Mucosa of rectum (tissue), 2 donors: ENCODE measurements around the gene AMIGO1.

Source experiments
- H3K27ac ChIP-seq, 2 donors: one replicate each; pipeline ENCODE4 v1.7.0; 2013; ENCODE audit warnings: inconsistent platforms in 2 of 2, low read depth in 2 of 2, low read length in 2 of 2
- H3K27me3 ChIP-seq, 2 donors: one replicate each; pipeline ENCODE4 v1.7.0; 2013; ENCODE audit warnings: low read length in 2 of 2; ENCODE audit not compliant: control insufficient read depth in 2 of 2, insufficient read depth in 2 of 2
- H3K36me3 ChIP-seq, 2 donors: one replicate each; pipeline ENCODE4 v1.7.0; 2013; ENCODE audit warnings: low read length in 2 of 2; ENCODE audit not compliant: control insufficient read depth in 2 of 2, insufficient read depth in 2 of 2
- H3K4me1 ChIP-seq, 2 donors: one replicate each; pipeline ENCODE4 v1.7.0; 2013; ENCODE audit warnings: low read length in 2 of 2, mild to moderate bottlenecking in 1 of 2; ENCODE audit not compliant: control insufficient read depth in 2 of 2, insufficient read depth in 2 of 2
- H3K4me3 ChIP-seq, 2 donors: one replicate each; pipeline ENCODE4 v1.7.0; 2013; ENCODE audit warnings: low read length in 2 of 2
- H3K9ac ChIP-seq, 2 donors: one replicate each; pipeline ENCODE4 v1.7.0; 2013; ENCODE audit warnings: low read length in 2 of 2, low read depth in 1 of 2, mild to moderate bottlenecking in 1 of 2
- H3K9me3 ChIP-seq, 2 donors: one replicate each; pipeline ENCODE4 v1.7.0; 2013; ENCODE audit warnings: low read length in 2 of 2; ENCODE audit not compliant: control insufficient read depth in 2 of 2
- donor health status: healthy.
- donor health status: Normal muscosa, but diverticular disease.

Gene AMIGO1

DNA sequence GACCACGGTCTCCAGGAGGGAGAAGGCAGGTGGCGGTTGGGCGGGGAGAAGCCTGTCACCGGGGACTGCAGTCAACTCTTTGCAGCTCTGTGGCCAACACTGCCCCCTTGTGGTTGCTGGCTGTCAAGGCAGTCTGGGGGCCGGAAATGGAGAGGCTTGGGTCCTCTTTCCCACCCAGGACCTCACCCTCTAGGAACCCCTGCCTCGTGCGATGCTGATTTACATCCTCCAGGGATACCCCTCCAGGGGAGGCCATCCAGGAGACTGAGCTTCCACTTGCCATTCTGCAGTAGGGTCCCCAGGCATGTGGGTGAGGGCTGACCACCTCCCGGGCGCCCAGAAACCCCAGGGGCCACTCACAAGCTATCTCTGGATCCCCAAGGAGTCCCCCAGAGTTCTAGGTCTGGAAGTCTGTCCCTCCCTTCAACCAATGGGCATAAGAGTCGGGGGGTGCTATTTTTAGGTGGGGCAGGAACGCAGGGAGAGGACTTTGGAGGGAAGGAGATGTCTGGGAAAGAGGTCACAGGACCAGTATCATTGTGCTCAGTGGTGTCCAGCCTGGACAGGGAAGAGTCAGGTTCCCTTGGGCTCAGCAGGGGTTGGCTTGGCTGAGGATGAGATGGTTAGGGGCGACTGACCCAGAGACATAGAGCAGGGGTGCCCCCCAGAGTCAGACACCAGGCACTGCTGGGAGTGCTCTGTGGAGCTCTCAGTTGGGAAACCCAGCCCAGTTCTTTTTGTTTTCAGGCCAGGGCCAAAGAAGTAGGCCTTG is 23.0 kb upstream of the AMIGO1 start:
- H3K4me3 ChIP-seq: peak overlapping the region; percentile 45 to 62
- H3K9ac ChIP-seq: peak overlapping the region; percentile 20 to 42
- H3K27me3 ChIP-seq: no peaks in the 10 kb centered on the region
- H3K4me1 ChIP-seq: peaks cover 8 to 17% of the 10 kb centered on the region in 2 donors
- H3K27ac ChIP-seq: no peak overlapping the region
- H3K36me3 ChIP-seq: no peaks in the 10 kb centered on the region
- H3K9me3 ChIP-seq: no peaks in the 10 kb centered on the region

DNA sequence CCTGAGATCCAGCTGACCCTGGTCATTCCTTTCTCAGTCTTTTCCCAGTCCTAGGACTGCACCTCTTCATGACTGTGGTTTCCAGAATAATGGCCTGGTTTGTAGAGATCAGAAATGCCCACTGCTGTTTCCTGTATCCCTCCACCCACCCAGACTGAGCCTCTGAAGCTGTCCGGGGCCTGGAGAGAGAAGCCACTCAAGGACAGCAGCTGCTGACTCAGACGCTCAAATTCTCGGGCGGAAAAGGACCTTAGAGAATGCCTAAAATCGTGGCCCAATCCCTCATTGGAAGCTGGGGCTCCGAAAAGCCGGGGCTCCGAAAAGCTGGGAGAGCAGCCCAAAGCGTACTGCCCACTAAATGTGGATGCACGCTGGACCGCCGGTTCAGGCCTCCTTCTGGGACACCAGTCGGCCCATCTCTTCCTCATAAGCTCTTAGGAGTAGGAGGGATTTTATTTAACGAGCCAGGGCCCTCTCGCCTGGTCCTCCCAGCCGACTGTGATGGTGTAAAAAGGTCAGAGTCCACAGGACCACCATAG is 22.4 kb upstream of the AMIGO1 start:
- no peaks in the 10 kb centered on the region for H3K27me3 ChIP-seq
- no peak overlapping the region for H3K4me3 ChIP-seq
- H3K4me1 ChIP-seq: peaks cover 8 to 17% of the 10 kb centered on the region in 2 donors
- no peaks in the 10 kb centered on the region for H3K36me3 ChIP-seq
- H3K27ac ChIP-seq: no peak overlapping the region
- H3K9ac ChIP-seq: peak overlapping the region in 1 of 2 donors; percentile 4
- H3K9me3 ChIP-seq: no peaks in the 10 kb centered on the region

DNA sequence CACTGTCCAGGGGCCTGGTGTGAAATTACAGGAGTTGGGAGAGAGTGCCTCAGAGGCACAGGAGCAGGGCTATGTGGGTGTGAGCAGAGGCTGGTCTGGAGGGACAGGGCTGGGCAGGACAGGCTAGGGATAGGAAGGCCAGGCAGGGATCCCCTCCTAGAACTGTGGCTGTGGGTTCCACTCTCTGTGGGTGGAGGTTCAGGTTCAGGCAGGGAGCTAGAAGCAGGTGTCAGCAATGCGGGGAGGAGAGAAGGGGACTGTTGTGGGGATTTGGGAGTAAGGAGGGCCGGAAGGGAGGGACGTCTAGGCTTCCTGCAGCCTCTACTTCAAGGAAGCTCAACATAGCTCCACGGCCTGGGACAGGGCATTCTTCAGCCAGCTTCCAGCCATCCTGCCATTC is 21.9 kb upstream of the AMIGO1 start:
- Histone ChIP-seq H3K9me3 (no peaks in the 10 kb centered on the region), H3K36me3 (no peaks in the 10 kb centered on the region), H3K9ac (peak overlapping the region in 1 of 2 donors; percentile 4), H3K4me1 (peaks cover 8 to 17% of the 10 kb centered on the region in 2 donors), H3K27ac (no peak overlapping the region), H3K4me3 (no peak overlapping the region), H3K27me3 (no peaks in the 10 kb centered on the region)

DNA sequence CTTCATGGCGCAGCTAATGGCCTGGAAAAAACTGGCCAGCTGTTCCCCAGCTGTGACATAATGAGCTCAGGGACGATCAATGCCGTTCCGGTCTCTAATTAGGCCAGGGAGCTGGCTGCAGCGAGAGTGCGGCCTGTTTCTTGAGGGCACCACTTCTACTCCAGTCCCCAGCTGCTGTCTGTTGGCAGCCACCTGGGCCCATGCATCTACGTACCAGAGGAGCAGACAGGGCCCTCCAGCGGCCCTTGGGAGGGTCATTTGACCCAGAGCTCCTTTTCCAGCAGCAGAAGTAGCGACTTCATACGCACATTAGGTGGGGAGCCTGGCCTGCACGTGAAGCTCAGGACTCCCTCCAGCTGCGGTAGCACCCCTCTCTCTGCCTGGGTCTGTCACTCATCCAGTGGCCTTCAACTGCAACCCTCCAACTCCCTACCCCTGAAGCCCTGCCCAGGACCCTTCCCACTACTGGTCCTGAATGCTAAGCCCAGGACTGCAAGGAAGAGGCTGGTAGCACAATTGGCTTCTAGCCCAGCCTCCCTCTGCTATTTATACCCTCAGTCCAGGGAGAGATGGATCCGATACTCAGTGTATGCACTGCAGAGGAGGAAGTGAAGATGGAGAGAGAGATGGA is 21.0 kb upstream of the AMIGO1 start:
- Histone ChIP-seq H3K36me3 (no peaks in the 10 kb centered on the region), H3K27ac (peak overlapping the region in 1 of 2 donors; percentile 43), H3K27me3 (no peaks in the 10 kb centered on the region), H3K9me3 (no peaks in the 10 kb centered on the region), H3K4me1 (peaks cover 8 to 17% of the 10 kb centered on the region in 2 donors), H3K4me3 (no peak overlapping the region), H3K9ac (no peak overlapping the region)

DNA sequence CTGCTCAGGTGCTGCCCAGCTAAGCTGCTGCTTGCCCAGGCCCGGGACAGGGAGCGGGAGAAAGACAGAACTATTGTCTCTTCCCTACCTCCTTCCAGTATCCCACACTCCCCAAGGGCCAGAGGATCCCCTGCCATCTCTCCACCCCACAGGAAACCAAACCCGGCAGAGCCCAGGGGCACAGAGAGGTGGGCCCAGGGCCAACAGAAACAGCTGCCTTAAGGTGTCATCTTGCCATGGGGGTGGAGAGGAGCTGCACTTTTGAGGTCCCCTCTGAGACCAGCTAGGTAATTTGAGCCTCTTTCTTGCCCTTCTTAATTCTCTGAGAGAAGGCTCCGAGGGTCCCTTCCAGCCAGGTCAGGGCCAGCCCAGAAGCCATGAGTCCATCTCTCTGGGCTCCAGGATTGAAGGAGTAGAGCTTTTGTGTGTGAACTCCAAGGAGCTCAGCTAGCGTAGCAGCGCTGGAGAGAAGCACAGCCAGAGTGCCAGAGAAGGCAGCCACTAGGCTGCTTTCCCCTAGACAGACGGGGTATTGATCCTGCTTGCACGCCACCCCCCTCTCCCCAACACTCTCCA is 20.4 kb upstream of the AMIGO1 start:
- H3K27me3 ChIP-seq: no peaks in the 10 kb centered on the region
- H3K4me3 ChIP-seq: no peak overlapping the region
- H3K27ac ChIP-seq: peak overlapping the region; percentile 13 to 43
- no peaks in the 10 kb centered on the region for H3K9me3 ChIP-seq
- H3K4me1 ChIP-seq: peaks cover 8 to 17% of the 10 kb centered on the region in 2 donors
- H3K36me3 ChIP-seq: no peaks in the 10 kb centered on the region
- no peak overlapping the region for H3K9ac ChIP-seq

DNA sequence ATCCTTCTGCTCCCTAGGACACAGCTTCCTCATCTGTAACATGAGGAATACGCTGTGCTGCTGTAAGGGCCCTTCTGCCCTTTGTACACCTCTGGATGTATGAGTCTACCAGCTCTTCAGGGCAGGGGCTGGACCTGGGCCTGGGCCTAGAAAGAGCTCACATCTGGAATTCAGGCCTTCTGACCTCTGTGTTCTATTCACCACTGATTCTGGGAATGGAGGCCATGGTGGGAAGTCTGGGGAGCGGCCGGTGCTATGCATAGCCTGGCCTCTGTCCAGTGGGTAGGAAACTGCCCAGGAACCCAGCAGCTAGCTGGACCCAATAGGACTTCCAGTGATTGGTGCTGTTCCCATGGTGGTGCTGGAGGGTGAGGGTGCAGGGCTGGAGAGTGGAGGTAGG is 19.2 kb upstream of the AMIGO1 start:
- no peaks in the 10 kb centered on the region for H3K36me3 ChIP-seq
- no peak overlapping the region for H3K4me3 ChIP-seq
- no peaks in the 10 kb centered on the region for H3K9me3 ChIP-seq
- no peaks in the 10 kb centered on the region for H3K27me3 ChIP-seq
- peaks cover 8 to 17% of the 10 kb centered on the region in 2 donors for H3K4me1 ChIP-seq
- no peak overlapping the region for H3K9ac ChIP-seq
- H3K27ac ChIP-seq: no peak overlapping the region

DNA sequence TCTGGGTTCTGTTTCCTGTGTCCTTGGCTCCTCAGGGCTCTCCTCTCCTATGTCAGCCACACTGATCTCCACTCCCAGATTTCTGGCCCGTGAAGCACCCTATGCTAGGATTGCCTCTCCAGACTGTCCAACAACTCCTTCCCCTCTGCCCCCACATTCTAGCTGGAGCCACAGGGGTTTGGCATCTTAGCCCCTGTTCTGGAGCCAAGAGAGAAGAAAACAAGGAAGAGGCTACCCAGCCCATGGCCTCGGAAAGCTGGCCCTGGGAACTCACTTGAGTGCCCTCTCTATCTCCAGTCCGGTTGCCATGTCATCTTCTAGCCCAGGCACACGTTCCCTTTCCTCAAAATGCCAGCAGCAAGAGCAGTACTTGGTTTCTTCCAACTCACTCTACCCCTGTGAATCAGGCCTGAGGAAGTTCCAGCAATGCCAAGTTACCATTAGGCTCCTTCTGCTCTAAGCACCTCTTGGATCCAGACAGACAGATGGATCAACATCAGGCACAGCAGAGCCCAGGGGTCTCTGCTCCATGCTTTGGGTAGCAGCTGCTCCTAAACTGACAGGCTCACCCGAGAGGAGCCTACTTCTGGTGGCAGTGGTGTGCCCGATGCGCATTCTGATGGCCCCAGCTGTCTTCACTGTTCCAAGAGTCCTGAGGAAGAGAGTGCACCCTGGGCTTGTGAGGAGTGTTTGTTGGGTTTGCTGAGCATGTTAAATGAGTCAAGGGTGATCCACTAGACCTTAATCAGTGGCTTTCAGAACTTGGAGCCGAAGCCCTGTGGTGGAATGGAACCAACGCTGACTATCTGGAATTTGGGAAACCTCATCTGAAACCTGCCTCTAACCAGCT is 18.5 kb upstream of the AMIGO1 start:
- Histone ChIP-seq H3K4me3 (no peak overlapping the region), H3K36me3 (no peaks in the 10 kb centered on the region), H3K27ac (no peak overlapping the region), H3K9me3 (no peaks in the 10 kb centered on the region), H3K9ac (no peak overlapping the region), H3K4me1 (peaks cover 8 to 17% of the 10 kb centered on the region in 2 donors), H3K27me3 (no peaks in the 10 kb centered on the region)

DNA sequence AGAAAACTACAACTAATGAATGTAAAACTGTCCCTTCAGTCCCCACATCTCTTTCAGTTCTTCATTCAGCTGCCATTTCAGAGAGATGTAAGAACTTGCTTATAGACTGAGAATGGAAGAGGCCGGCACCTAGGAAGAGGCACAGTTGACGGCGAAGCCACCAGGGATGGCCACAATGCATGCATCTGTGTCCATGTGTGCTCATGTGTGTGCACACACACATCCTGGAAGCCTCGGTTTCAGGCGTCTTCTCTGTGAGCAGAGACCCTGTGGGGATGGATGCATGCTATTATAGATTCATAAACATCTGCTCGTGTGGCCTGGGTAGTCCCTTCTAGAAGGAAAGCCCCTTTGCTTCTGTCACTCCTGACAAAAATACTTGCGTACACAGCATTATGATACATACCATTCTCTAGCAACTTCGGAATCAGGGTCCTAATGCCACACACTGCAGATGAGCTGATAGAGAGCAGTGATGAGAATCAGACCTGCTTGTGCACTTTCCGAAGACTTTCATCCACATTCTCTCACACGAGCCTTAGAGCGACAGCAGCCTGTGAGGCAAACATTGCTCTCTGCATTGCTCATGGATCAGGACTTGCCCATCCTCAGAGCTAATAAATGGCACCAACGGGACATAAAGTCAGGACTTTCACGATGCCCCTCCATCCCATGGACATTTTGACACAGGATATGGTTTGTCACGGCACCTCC is 17.7 kb upstream of the AMIGO1 start:
- no peaks in the 10 kb centered on the region for H3K9me3 ChIP-seq
- H3K27me3 ChIP-seq: no peaks in the 10 kb centered on the region
- no peak overlapping the region for H3K27ac ChIP-seq
- no peak overlapping the region for H3K4me3 ChIP-seq
- no peak overlapping the region for H3K9ac ChIP-seq
- H3K4me1 ChIP-seq: peaks cover 3 to 11% of the 10 kb centered on the region in 2 donors
- no peaks in the 10 kb centered on the region for H3K36me3 ChIP-seq

DNA sequence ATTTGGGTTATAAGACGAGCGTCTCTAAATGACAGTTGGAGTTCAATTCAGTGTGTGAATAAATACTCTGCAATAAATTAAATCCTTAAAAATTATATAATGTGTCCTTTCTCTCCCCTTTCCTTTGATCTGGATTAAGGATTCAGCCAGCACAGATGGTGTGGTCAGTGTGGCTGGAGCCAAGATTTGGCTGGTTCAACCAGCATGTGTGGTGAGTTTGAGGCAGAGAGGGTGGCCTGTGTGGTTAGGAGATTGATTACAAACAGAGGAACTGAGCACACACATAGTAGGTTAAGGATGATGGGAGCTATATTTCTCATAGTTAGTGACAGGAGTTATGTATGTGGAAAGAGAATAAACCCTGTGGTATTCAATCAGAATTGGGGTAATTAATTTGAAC is 14.2 kb upstream of the AMIGO1 start:
- Histone ChIP-seq H3K9me3 (no peaks in the 10 kb centered on the region), H3K27me3 (no peaks in the 10 kb centered on the region), H3K27ac (no peak overlapping the region), H3K4me3 (no peak overlapping the region), H3K36me3 (no peaks in the 10 kb centered on the region), H3K9ac (no peak overlapping the region), H3K4me1 (peaks cover 0 to 3% of the 10 kb centered on the region in 2 donors)
